Astrocyte (in vitro differentiated cells and primary cell): ENCODE results near the gene ZNF592. TPM values are rescaled to one million over a fixed set of nuclear protein-coding genes. Genes with fewer than 3 reads are reported as not detected.

Experiments
- DNase-seq: peaks from one replicate; pipeline ENCODE4 v3.0.0-alpha.2; 2010; ENCODE audit warnings: low read depth
- FAIRE-seq: peaks from 2 replicates; lab custom pipeline; 2011; peaks lifted over from hg19 to GRCh38; lab: Jason Lieb, UNC
- H2AFZ ChIP-seq: 2 replicates; pipeline ENCODE4 v1.6.0; 2012; ENCODE audit warnings: low read depth, low read length, inconsistent platforms
- H3K27ac ChIP-seq: 2 replicates; pipeline ENCODE4 v1.5.1; 2011; ENCODE audit warnings: low read depth, low read length, inconsistent platforms
- H3K27me3 ChIP-seq: 2 replicates; pipeline ENCODE4 v1.6.0; 2011; ENCODE audit warnings: low read length, inconsistent platforms; ENCODE audit not compliant: insufficient read depth
- H3K36me3 ChIP-seq: 2 replicates; pipeline ENCODE4 v1.5.1; 2011; ENCODE audit warnings: low read length, inconsistent platforms; ENCODE audit not compliant: insufficient read depth
- H3K4me1 ChIP-seq: 2 replicates; pipeline ENCODE4 v1.5.1; 2011; ENCODE audit warnings: low read length, inconsistent platforms; ENCODE audit not compliant: insufficient read depth
- H3K4me2 ChIP-seq: 2 replicates; pipeline ENCODE4 v1.6.0; 2012; ENCODE audit warnings: low read length, inconsistent platforms
- H3K4me3 ChIP-seq: 2 replicates; pipeline ENCODE4 v1.5.1; 2011; ENCODE audit warnings: low read depth, mild to moderate bottlenecking, low read length, inconsistent platforms; ENCODE audit not compliant: insufficient read depth
- H3K79me2 ChIP-seq: 2 replicates; pipeline ENCODE4 v1.6.0; 2012; ENCODE audit warnings: mild to moderate bottlenecking, low read length, inconsistent platforms; ENCODE audit not compliant: insufficient read depth
- H3K9ac ChIP-seq: 2 replicates; pipeline ENCODE4 v1.6.0; 2012; ENCODE audit warnings: mild to moderate bottlenecking, low read length, inconsistent platforms
- H3K9me3 ChIP-seq: 2 replicates; pipeline ENCODE4 v1.5.1; 2012; ENCODE audit warnings: low read depth, mild to moderate bottlenecking, low read length, inconsistent platforms; ENCODE audit not compliant: insufficient read depth
- H4K20me1 ChIP-seq: 2 replicates; pipeline ENCODE4 v1.6.0; 2012; ENCODE audit warnings: low read length, inconsistent platforms; ENCODE audit not compliant: insufficient read depth
- H3K27ac Mint-ChIP-seq: one replicate; pipeline ENCODE4 v1.8.0; 2021; ENCODE audit warnings: mild to moderate bottlenecking, mixed read lengths; ENCODE audit not compliant: unreplicated experiment
- H3K27me3 Mint-ChIP-seq: one replicate; pipeline ENCODE4 v1.8.0; 2021; ENCODE audit warnings: low read depth, mixed read lengths; ENCODE audit not compliant: unreplicated experiment
- H3K36me3 Mint-ChIP-seq: one replicate; pipeline ENCODE4 v1.8.0; 2021; ENCODE audit warnings: low read depth, mixed read lengths; ENCODE audit not compliant: unreplicated experiment
- H3K4me1 Mint-ChIP-seq: one replicate; pipeline ENCODE4 v1.8.0; 2021; ENCODE audit warnings: low read depth, mixed read lengths; ENCODE audit not compliant: unreplicated experiment
- H3K4me3 Mint-ChIP-seq: one replicate; pipeline ENCODE4 v1.8.0; 2021; ENCODE audit warnings: mild to moderate bottlenecking, moderate library complexity, mixed read lengths; ENCODE audit not compliant: unreplicated experiment
- H3K9me3 Mint-ChIP-seq: one replicate; pipeline ENCODE4 v1.8.0; 2021; ENCODE audit warnings: mild to moderate bottlenecking, mixed read lengths; ENCODE audit not compliant: unreplicated experiment
- EZH2 ChIP-seq: IDR thresholded peaks from 2 replicates; pipeline ENCODE4 v1.6.1; 2012; ENCODE audit warnings: mild to moderate bottlenecking, low read length, inconsistent platforms; ENCODE audit not compliant: insufficient read depth
- total RNA-seq: library from RNA; stranded (reverse); gene quantifications from 2 replicates; pipeline ENCODE4 v1.2.1, GENCODE V29; 2021
- TF ChIP-seq, protein P1 (sequence below): IDR thresholded peaks from 2 replicates; pipeline ENCODE4 v1.5.1; 2011; ENCODE audit warnings: low read depth, mild to moderate bottlenecking, inconsistent platforms, low read length, moderate library complexity; ENCODE audit not compliant: insufficient read depth

Gene ZNF592
- total RNA-seq, 1 donor from 2014 or later = 25.1 TPM

DNA sequence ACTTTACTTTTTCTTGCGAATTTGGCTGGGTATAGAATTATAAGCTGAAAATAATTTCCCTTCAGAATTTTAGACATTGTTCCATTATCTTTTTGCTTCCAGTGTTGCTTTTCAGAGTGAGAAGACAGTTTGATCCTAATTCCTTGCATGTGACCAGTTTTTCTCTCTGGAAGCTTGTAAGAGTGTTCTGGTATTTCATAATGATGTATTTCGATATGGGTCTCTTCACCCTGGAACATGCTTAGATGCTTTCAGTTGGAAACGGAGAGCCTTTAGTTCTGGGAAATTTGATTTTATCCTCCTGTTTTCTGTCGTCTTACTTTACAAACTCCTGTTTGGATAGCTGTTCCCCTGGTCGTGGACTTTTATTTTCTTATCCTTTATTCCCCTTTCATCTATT is 82.6 kb downstream of the ZNF592 start:
- peaks cover 12% of the 10 kb centered on the region for H3K36me3 Mint-ChIP-seq
- Histone ChIP-seq H3K4me2 (no peak overlapping the region), H2AFZ (no peak overlapping the region), H3K4me3 (no peak overlapping the region), H3K79me2 (no peaks in the 10 kb centered on the region), H3K4me1 (no peaks in the 10 kb centered on the region), H4K20me1 (peaks cover 4% of the 10 kb centered on the region), H3K36me3 (no peaks in the 10 kb centered on the region), H3K9ac (no peak overlapping the region), H3K9me3 (no peaks in the 10 kb centered on the region), H3K27me3 (peaks cover 3% of the 10 kb centered on the region), H3K27ac (no peak overlapping the region)
- no peak overlapping the region for H3K27ac Mint-ChIP-seq
- no peak for FAIRE-seq
- no peaks in the 10 kb centered on the region for H3K9me3 Mint-ChIP-seq
- DNase-seq = no peak
- TF ChIP-seq, protein P1, sequence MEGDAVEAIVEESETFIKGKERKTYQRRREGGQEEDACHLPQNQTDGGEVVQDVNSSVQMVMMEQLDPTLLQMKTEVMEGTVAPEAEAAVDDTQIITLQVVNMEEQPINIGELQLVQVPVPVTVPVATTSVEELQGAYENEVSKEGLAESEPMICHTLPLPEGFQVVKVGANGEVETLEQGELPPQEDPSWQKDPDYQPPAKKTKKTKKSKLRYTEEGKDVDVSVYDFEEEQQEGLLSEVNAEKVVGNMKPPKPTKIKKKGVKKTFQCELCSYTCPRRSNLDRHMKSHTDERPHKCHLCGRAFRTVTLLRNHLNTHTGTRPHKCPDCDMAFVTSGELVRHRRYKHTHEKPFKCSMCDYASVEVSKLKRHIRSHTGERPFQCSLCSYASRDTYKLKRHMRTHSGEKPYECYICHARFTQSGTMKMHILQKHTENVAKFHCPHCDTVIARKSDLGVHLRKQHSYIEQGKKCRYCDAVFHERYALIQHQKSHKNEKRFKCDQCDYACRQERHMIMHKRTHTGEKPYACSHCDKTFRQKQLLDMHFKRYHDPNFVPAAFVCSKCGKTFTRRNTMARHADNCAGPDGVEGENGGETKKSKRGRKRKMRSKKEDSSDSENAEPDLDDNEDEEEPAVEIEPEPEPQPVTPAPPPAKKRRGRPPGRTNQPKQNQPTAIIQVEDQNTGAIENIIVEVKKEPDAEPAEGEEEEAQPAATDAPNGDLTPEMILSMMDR = no peak
- TF ChIP-seq EZH2 = no peak
- H3K27me3 Mint-ChIP-seq = peaks cover 8% of the 10 kb centered on the region
- H3K4me1 Mint-ChIP-seq = peaks cover 4% of the 10 kb centered on the region
- no peak overlapping the region for H3K4me3 Mint-ChIP-seq

DNA sequence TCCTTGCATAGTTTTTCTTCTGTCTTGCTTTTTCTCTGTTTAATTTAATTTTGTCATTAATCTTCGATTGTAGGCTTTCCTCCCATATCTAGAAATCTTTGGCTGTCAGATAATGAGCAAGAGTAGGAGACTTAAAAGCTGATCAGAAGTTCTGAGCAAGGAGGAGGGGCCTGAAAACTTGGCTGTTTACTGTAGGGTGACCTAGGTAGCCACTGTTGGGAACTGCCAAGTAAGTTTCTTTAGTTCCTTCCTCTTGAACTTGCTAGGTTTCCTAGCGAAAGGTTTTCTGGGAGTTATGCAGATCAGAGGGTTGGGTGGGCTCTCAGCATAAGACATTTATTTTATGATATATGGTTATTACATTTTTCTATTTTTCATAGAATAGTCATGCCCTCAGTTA is 83.2 kb downstream of the ZNF592 start:
- H3K27ac Mint-ChIP-seq = no peak overlapping the region
- Histone ChIP-seq H3K27me3 (peaks cover 3% of the 10 kb centered on the region), H3K9ac (no peak overlapping the region), H3K36me3 (no peaks in the 10 kb centered on the region), H3K27ac (no peak overlapping the region), H3K9me3 (no peaks in the 10 kb centered on the region), H4K20me1 (peaks cover 4% of the 10 kb centered on the region), H3K4me3 (no peak overlapping the region), H3K79me2 (no peaks in the 10 kb centered on the region), H2AFZ (no peak overlapping the region), H3K4me2 (no peak overlapping the region), H3K4me1 (no peaks in the 10 kb centered on the region)
- peaks cover 4% of the 10 kb centered on the region for H3K4me1 Mint-ChIP-seq
- no peak for FAIRE-seq
- TF ChIP-seq, protein P1 = no peak
- no peak for TF ChIP-seq EZH2
- DNase-seq = no peak
- no peaks in the 10 kb centered on the region for H3K9me3 Mint-ChIP-seq
- peaks cover 15% of the 10 kb centered on the region for H3K36me3 Mint-ChIP-seq
- H3K4me3 Mint-ChIP-seq = no peak overlapping the region
- H3K27me3 Mint-ChIP-seq = peaks cover 13% of the 10 kb centered on the region

DNA sequence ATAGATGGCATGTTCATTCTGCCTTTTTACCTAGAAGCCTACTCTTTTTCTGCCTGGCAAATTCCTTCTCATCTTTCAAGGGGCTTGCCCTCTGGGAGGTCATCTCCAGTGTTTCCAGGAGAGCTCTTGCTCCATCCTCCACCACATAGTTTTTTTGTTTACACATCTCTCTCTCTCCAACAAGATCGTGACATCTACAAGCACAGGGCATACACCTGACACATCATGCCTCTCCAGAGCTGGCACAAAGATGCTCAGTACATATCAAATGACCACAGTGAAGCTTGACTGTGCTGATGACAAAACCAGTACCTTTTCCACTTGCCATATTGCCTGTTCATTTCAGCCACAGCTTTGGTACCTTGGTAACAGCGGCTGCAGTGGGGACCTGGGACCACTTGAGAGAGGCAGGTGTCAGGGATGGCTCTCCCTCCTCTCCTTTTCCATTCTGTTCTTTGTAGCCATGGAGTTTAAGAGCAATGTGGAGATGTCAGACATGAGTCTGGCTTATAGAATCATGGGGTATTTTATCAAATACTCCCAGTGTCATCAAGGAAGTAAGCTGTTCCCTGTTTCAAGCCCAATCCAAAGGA is 84.2 kb downstream of the ZNF592 start:
- no peak overlapping the region for H3K27ac Mint-ChIP-seq
- Histone ChIP-seq H3K4me1 (no peaks in the 10 kb centered on the region), H3K27ac (no peak overlapping the region), H3K9me3 (no peaks in the 10 kb centered on the region), H3K27me3 (peaks cover 3% of the 10 kb centered on the region), H2AFZ (no peak overlapping the region), H3K9ac (no peak overlapping the region), H3K36me3 (no peaks in the 10 kb centered on the region), H3K4me2 (no peak overlapping the region), H3K4me3 (no peak overlapping the region), H4K20me1 (peaks cover 4% of the 10 kb centered on the region), H3K79me2 (no peaks in the 10 kb centered on the region)
- peaks cover 4% of the 10 kb centered on the region for H3K4me1 Mint-ChIP-seq
- H3K9me3 Mint-ChIP-seq = no peaks in the 10 kb centered on the region
- FAIRE-seq (no peak), DNase-seq (no peak)
- peaks cover 20% of the 10 kb centered on the region for H3K36me3 Mint-ChIP-seq
- no peak for TF ChIP-seq EZH2
- TF ChIP-seq, protein P1 = no peak
- no peak overlapping the region for H3K4me3 Mint-ChIP-seq
- peaks cover 22% of the 10 kb centered on the region for H3K27me3 Mint-ChIP-seq
